ENCODE measurements around the gene HLA-DPB1. TPM values are rescaled to one million over a fixed set of nuclear protein-coding genes. Genes with fewer than 3 reads are reported as not detected.

Gene HLA-DPB1
- polyA plus RNA-seq, 4 donors = 14.3 to 150 (median 74.4) TPM

DNA sequence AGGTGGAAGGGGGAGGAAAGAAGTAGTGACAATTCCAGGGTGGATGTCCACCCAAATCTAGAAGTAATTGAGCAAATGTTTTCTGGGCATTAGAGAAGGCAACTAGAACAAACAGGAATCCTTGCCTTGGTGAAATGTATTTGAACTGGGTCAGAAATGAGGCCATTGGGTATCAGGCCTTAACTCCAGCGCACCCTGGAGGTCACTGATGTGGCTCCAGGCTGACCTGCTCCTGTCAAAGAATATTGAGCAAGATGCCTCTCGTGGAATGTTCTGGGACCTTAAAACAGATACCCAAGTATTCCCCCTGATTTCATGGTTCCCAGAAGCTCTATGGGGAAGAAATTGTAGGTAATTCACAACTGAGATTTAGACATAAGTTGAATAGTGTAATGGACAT, 6.9 kb downstream of the HLA-DPB1 start:
- DNase-seq (peak in 1 of 2 donors; percentile 53), FAIRE-seq (no peak)
- Histone ChIP-seq H3K4me1 (ENCODE audit: control insufficient read depth in 3 of 3, insufficient read depth in 2 of 3, low read depth in 1 of 3, low read length in 2 of 3) (no peaks in the 10 kb centered on the region), H3K27ac (ENCODE audit: low read depth in 1 of 3, low read length in 2 of 3) (no peak overlapping the region), H3K36me3 (ENCODE audit: control insufficient read depth in 3 of 3, insufficient read depth in 2 of 3, low read depth in 1 of 3, low read length in 3 of 3) (no peaks in the 10 kb centered on the region), H3K27me3 (ENCODE audit: control insufficient read depth in 3 of 3, insufficient read depth in 3 of 3, low read length in 3 of 3) (peaks cover 0 to 43% (median 0%) of the 10 kb centered on the region in 3 donors), H3K9me3 (ENCODE audit: control insufficient read depth in 2 of 2, insufficient read depth in 1 of 2, low read depth in 1 of 2, low read length in 1 of 2) (no peaks in the 10 kb centered on the region), H3K4me3 (ENCODE audit: low read depth in 1 of 3, low read length in 3 of 3) (no peak overlapping the region)
- 0 to 42% (median 36%) methylated on average over 2 of the region's 2 CpGs for whole genome bisulfite sequencing, 3 donors

DNA sequence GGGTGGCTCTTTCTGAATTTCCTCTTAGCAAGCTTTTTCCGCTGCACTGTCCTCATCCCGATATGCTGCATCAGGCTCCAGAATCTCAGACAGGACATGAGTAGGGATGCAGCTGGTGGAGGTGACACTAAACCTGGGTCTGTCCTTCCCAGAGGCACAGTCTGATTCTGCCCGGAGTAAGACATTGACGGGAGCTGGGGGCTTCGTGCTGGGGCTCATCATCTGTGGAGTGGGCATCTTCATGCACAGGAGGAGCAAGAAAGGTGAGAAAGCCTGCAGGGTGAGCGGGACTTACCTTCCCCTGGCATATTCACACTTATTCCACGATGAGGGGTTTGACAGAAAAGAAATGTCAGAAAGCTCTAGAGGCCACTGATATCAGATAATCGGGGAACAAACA, 9.8 kb downstream of the HLA-DPB1 start:
- no peaks in the 10 kb centered on the region for H3K4me1 ChIP-seq (ENCODE audit: control insufficient read depth in 3 of 3, insufficient read depth in 2 of 3, low read depth in 1 of 3, low read length in 2 of 3)
- no peak overlapping the region for H3K27ac ChIP-seq (ENCODE audit: low read depth in 1 of 3, low read length in 2 of 3)
- H3K4me3 ChIP-seq (ENCODE audit: low read depth in 1 of 3, low read length in 3 of 3) = no peak overlapping the region
- no peaks in the 10 kb centered on the region for H3K9me3 ChIP-seq (ENCODE audit: control insufficient read depth in 2 of 2, insufficient read depth in 1 of 2, low read depth in 1 of 2, low read length in 1 of 2)
- WGBS, 3 donors = 58 to 75% (median 65%) methylated on average over 8 of the region's 8 CpGs
- FAIRE-seq (no peak), DNase-seq (no peak)
- H3K36me3 ChIP-seq (ENCODE audit: control insufficient read depth in 3 of 3, insufficient read depth in 2 of 3, low read depth in 1 of 3, low read length in 3 of 3) = no peaks in the 10 kb centered on the region
- peaks cover 0 to 21% (median 0%) of the 10 kb centered on the region in 3 donors for H3K27me3 ChIP-seq (ENCODE audit: control insufficient read depth in 3 of 3, insufficient read depth in 3 of 3, low read length in 3 of 3)

DNA sequence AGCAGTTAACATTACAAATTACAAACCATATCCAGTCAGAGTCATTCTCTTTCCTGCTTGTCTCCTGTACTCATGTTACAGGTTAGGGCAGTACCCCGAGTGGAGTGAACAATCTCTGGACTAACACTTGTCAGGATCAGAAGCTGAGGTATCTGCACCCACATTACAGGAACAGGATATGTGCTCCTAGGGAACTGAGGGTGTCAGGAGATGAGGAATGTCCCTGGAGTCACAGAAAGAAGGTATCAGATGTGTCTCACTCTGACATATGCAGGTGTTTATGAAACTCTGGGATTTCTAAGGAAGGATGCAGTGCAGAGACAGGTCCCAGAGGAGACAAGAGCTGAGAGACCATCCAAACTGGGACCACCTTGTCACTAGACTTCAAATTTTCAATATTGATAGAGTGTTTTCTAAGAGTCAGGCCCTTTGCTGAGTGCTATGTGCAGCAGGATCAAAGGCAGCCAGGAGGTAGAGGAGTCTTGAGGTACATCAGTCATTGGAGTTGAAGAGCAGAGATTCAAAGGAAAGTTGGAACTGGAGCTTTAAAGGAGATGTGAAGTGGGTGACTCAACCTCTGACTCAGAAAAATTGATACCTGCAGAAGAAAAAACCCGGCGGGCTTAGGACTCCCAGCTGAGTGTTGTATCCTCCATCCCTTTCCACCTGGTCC, 12.6 kb downstream of the HLA-DPB1 start:
- WGBS, 3 donors = 50 to 71% (median 58%) methylated on average over 3 of the region's 3 CpGs
- H3K4me1 ChIP-seq (ENCODE audit: control insufficient read depth in 3 of 3, insufficient read depth in 2 of 3, low read depth in 1 of 3, low read length in 2 of 3) = no peaks in the 10 kb centered on the region
- no peak for FAIRE-seq

DNA sequence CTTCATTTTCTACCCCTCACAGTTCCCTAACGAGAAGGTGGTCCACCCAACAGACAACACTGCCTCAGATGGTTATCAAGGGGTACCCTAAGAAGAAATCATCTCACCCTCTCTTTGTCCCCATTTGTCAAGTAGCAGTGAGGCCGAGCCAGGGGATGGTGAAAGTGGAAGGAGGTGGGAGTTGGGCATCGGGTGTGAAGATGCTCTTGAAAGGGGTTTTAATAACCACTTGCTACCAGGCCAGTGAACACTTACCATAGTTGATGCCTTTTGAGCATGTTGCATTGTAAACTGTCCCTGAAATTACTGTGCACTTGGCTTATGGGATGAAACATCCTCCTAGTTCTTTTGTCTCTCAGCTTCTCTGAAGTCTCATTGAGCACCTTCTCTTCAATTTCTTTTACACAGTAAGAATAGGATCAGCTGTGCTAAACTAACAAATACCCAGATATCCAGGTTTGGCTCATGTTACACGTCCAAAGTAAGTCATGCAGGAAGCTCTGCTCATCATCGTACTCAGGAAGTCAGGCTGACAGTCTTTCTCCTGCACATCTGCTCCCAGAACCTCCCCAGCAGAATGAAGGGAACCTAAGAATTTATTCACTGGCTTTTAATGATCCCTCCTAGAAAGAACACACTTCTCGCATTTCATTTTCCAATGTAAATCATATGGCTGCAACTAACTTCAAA, 13.3 kb downstream of the HLA-DPB1 start:
- no peak overlapping the region for H3K27ac ChIP-seq (ENCODE audit: low read depth in 1 of 3, low read length in 2 of 3)
- DNase-seq = no peak
- no peaks in the 10 kb centered on the region for H3K36me3 ChIP-seq (ENCODE audit: control insufficient read depth in 3 of 3, insufficient read depth in 2 of 3, low read depth in 1 of 3, low read length in 3 of 3)
- H3K27me3 ChIP-seq (ENCODE audit: control insufficient read depth in 3 of 3, insufficient read depth in 3 of 3, low read length in 3 of 3) = no peaks in the 10 kb centered on the region
- H3K4me3 ChIP-seq (ENCODE audit: low read depth in 1 of 3, low read length in 3 of 3) = no peak overlapping the region
- WGBS, 3 donors = 44 to 60% (median 49%) methylated on average over 6 of the region's 6 CpGs
- no peak for FAIRE-seq
- no peaks in the 10 kb centered on the region for H3K4me1 ChIP-seq (ENCODE audit: control insufficient read depth in 3 of 3, insufficient read depth in 2 of 3, low read depth in 1 of 3, low read length in 2 of 3)
- no peaks in the 10 kb centered on the region for H3K9me3 ChIP-seq (ENCODE audit: control insufficient read depth in 2 of 2, insufficient read depth in 1 of 2, low read depth in 1 of 2, low read length in 1 of 2)

More for the DNA sequence above, 12.6 kb downstream of the HLA-DPB1 start:
- no peaks in the 10 kb centered on the region for H3K9me3 ChIP-seq (ENCODE audit: control insufficient read depth in 2 of 2, insufficient read depth in 1 of 2, low read depth in 1 of 2, low read length in 1 of 2)
- no peaks in the 10 kb centered on the region for H3K36me3 ChIP-seq (ENCODE audit: control insufficient read depth in 3 of 3, insufficient read depth in 2 of 3, low read depth in 1 of 3, low read length in 3 of 3)
- no peak overlapping the region for H3K4me3 ChIP-seq (ENCODE audit: low read depth in 1 of 3, low read length in 3 of 3)
- no peak overlapping the region for H3K27ac ChIP-seq (ENCODE audit: low read depth in 1 of 3, low read length in 2 of 3)
- H3K27me3 ChIP-seq (ENCODE audit: control insufficient read depth in 3 of 3, insufficient read depth in 3 of 3, low read length in 3 of 3) = no peaks in the 10 kb centered on the region
- no peak for DNase-seq

DNA sequence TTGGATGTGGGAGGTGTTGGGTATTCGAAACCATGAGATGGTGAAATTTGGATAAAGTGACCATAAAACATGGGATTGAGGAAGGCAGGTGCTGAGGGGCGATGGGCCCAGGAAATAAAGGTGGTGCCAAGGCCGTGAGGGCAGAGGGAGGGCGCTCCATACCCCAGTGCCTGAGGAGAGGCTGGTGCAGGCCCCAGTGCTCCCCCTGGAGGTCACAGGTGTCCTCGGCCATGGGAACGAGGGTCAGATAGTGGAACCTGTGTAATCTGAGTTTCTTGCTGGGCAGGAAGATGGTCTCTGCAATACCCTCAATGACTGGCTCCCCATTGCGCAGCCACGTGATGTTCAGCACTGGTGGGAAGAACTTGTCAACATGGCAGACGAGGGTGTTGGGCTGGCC, 16.2 kb downstream of the HLA-DPB1 start:
- H3K9me3 ChIP-seq (ENCODE audit: control insufficient read depth in 2 of 2, insufficient read depth in 1 of 2, low read depth in 1 of 2, low read length in 1 of 2) = peaks cover 0 to 3% of the 10 kb centered on the region in 2 donors
- DNase-seq (peak in 1 of 2 donors; percentile 32), FAIRE-seq (no peak)
- no peaks in the 10 kb centered on the region for H3K27me3 ChIP-seq (ENCODE audit: control insufficient read depth in 3 of 3, insufficient read depth in 3 of 3, low read length in 3 of 3)
- no peak overlapping the region for H3K4me3 ChIP-seq (ENCODE audit: low read depth in 1 of 3, low read length in 3 of 3)
- no peaks in the 10 kb centered on the region for H3K36me3 ChIP-seq (ENCODE audit: control insufficient read depth in 3 of 3, insufficient read depth in 2 of 3, low read depth in 1 of 3, low read length in 3 of 3)
- H3K27ac ChIP-seq (ENCODE audit: low read depth in 1 of 3, low read length in 2 of 3) = no peak overlapping the region
- H3K4me1 ChIP-seq (ENCODE audit: control insufficient read depth in 3 of 3, insufficient read depth in 2 of 3, low read depth in 1 of 3, low read length in 2 of 3) = no peaks in the 10 kb centered on the region
- 31 to 38% (median 38%) methylated on average over 9 of the region's 9 CpGs for WGBS, 3 donors

DNA sequence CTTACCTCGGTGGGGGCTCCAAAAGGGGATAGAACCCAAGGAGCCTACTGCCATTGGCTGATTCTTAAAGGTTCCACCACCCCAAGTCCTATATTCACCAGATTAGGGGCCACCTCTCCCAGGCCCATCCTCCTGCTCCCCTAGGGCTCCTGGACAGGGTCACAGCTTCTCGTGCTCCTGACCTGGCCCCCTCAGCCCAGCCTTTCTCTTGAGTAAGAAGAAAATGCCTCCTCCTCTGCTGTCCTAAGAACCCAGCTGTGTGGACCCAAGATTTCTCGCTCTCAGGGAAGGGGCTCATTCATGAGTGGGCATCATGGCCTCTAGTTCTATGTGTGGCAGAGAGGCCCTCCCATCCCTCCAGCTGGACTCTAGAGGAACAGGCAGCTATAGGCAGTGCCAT, 16.6 kb downstream of the HLA-DPB1 start:
- Histone ChIP-seq H3K27ac (ENCODE audit: low read depth in 1 of 3, low read length in 2 of 3) (no peak overlapping the region), H3K27me3 (ENCODE audit: control insufficient read depth in 3 of 3, insufficient read depth in 3 of 3, low read length in 3 of 3) (no peaks in the 10 kb centered on the region), H3K4me3 (ENCODE audit: low read depth in 1 of 3, low read length in 3 of 3) (no peak overlapping the region), H3K9me3 (ENCODE audit: control insufficient read depth in 2 of 2, insufficient read depth in 1 of 2, low read depth in 1 of 2, low read length in 1 of 2) (peaks cover 0 to 5% of the 10 kb centered on the region in 2 donors), H3K36me3 (ENCODE audit: control insufficient read depth in 3 of 3, insufficient read depth in 2 of 3, low read depth in 1 of 3, low read length in 3 of 3) (no peaks in the 10 kb centered on the region), H3K4me1 (ENCODE audit: control insufficient read depth in 3 of 3, insufficient read depth in 2 of 3, low read depth in 1 of 3, low read length in 2 of 3) (no peaks in the 10 kb centered on the region)
- FAIRE-seq (no peak), DNase-seq (no peak)
- 87 to 94% (median 89%) methylated on average over 3 of the region's 3 CpGs for WGBS, 3 donors

DNA sequence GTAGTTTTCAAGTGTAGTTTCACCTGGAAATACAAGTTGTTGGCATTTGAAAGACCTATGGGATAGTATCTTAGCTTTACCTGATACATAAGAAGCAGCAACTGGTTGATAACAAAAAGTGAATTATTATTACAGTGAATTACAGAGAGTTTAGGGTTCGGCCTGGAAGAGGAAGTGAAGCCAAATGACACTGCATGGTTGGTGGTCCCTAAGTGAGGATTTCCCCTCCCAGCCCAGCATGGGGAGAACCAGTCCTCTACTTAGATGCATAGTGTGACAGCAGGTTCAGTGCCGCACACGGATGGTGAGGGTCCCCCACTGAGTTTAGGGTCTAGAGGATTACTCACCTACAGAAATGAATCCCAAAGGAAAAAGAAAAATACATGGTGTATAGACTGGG, 18.1 kb downstream of the HLA-DPB1 start:
- Histone ChIP-seq H3K36me3 (ENCODE audit: control insufficient read depth in 3 of 3, insufficient read depth in 2 of 3, low read depth in 1 of 3, low read length in 3 of 3) (no peaks in the 10 kb centered on the region), H3K4me3 (ENCODE audit: low read depth in 1 of 3, low read length in 3 of 3) (no peak overlapping the region), H3K9me3 (ENCODE audit: control insufficient read depth in 2 of 2, insufficient read depth in 1 of 2, low read depth in 1 of 2, low read length in 1 of 2) (peaks cover 0 to 7% of the 10 kb centered on the region in 2 donors), H3K4me1 (ENCODE audit: control insufficient read depth in 3 of 3, insufficient read depth in 2 of 3, low read depth in 1 of 3, low read length in 2 of 3) (no peaks in the 10 kb centered on the region), H3K27me3 (ENCODE audit: control insufficient read depth in 3 of 3, insufficient read depth in 3 of 3, low read length in 3 of 3) (no peaks in the 10 kb centered on the region), H3K27ac (ENCODE audit: low read depth in 1 of 3, low read length in 2 of 3) (no peak overlapping the region)
- WGBS, 3 donors = 81 to 89% (median 81%) methylated on average over 3 of the region's 3 CpGs
- DNase-seq = no peak
- FAIRE-seq = no peak

DNA sequence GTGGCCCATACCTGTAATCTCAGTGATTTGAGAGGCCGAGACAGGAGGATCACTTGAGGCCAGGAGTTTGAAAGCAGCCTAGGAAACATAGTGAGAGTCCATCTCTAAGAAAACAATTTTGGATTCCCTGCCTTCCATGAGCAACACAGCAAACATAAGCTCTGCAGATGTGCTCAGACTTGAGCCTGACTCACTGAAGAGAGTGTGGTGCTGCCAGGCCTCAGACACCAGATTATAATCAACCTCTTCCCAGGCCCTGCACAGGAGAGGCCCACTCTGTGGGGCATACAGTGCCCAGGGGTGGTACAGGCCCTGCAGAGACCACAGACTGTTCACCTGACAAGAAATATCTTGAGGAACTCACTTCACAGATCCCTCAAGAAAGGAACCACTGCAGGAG, 19.9 kb downstream of the HLA-DPB1 start:
- H3K36me3 ChIP-seq (ENCODE audit: control insufficient read depth in 3 of 3, insufficient read depth in 2 of 3, low read depth in 1 of 3, low read length in 3 of 3) = no peaks in the 10 kb centered on the region
- no peak overlapping the region for H3K27ac ChIP-seq (ENCODE audit: low read depth in 1 of 3, low read length in 2 of 3)
- H3K4me1 ChIP-seq (ENCODE audit: control insufficient read depth in 3 of 3, insufficient read depth in 2 of 3, low read depth in 1 of 3, low read length in 2 of 3) = no peaks in the 10 kb centered on the region
- H3K27me3 ChIP-seq (ENCODE audit: control insufficient read depth in 3 of 3, insufficient read depth in 3 of 3, low read length in 3 of 3) = no peaks in the 10 kb centered on the region
- WGBS, 3 donors = 89 to 91% (median 89%) methylated on average over 1 of the region's 1 CpG
- H3K9me3 ChIP-seq (ENCODE audit: control insufficient read depth in 2 of 2, insufficient read depth in 1 of 2, low read depth in 1 of 2, low read length in 1 of 2) = peaks cover 0 to 7% of the 10 kb centered on the region in 2 donors
- FAIRE-seq = no peak
- DNase-seq = no peak
- H3K4me3 ChIP-seq (ENCODE audit: low read depth in 1 of 3, low read length in 3 of 3) = no peak overlapping the region
